ENCODE data around the gene ATF6B. TPM values are rescaled to one million over a fixed set of nuclear protein-coding genes. Genes with fewer than 3 reads are reported as not detected.

ATF6B gene
- total and polyA plus RNA-seq, 2 of the 8 experiments (the other 6 are each of a cell fraction or from before 2014, with no cell fraction given), result 38.1 to 42.2 TPM

GRCh38 chr6:32139590-32139989, 11.5 kb upstream of the ATF6B start (continued):
- TF ChIP-seq CBX8 (IDR thresholded peaks at IDR 0.05; ENCODE audit: borderline replicate concordance, low read depth, low read length) (no peak), POLR2AphosphoS5 (IDR thresholded peaks at IDR 0.05; ENCODE audit: low read depth, low read length) (no peak)

All from H1 (cell line).